Activated T-cell treated with anti-CD3 and anti-CD28 coated beads for 1 hour (primary cell): ENCODE results near the gene ZSCAN12.

Source experiments
- DNase-seq: peaks from one replicate; pipeline ENCODE4 v3.0.0-alpha.2; 2020; ENCODE audit warnings: low read depth

Gene ZSCAN12

GRCh38 chr6:28353981-28354676 is 45.4 kb downstream of the ZSCAN12 start:
- no peak for DNase-seq

GRCh38 chr6:28353356-28353755 is 46.2 kb downstream of the ZSCAN12 start:
- no peak for DNase-seq

GRCh38 chr6:28351493-28351925 is 48.0 kb downstream of the ZSCAN12 start:
- DNase-seq, result no peak

- no peak for DNase-seq
These were observed 48.5 kb downstream of the ZSCAN12 start for GRCh38 chr6:28351087-28351486.

- DNase-seq, result peak; percentile 69
These were observed 49.4 kb downstream of the ZSCAN12 start, which contains the start of gene ZKSCAN3 for GRCh38 chr6:28349892-28350737. Gene ZKSCAN3, plus strand, starts transcription at chr6:28349947. Its CDS starts 9,640 bp downstream, at chr6:28359587.

GRCh38 chr6:28349344-28349891 is 50.1 kb downstream of the ZSCAN12 start:
- no peak for DNase-seq

GRCh38 chr6:28347119-28347518 is 52.4 kb downstream of the ZSCAN12 start:
- DNase-seq, result no peak

- no peak for DNase-seq
These were observed 54.3 kb downstream of the ZSCAN12 start for GRCh38 chr6:28345201-28345600.

- no peak for DNase-seq
These were observed 55.5 kb downstream of the ZSCAN12 start for GRCh38 chr6:28343898-28344677.

GRCh38 chr6:28340310-28341095 is 59.0 kb downstream of the ZSCAN12 start:
- DNase-seq, result no peak

GRCh38 chr6:28337121-28337520 is 62.4 kb downstream of the ZSCAN12 start:
- no peak for DNase-seq

GRCh38 chr6:28336284-28337120 is 63.0 kb downstream of the ZSCAN12 start:
- peak; percentile 6 for DNase-seq

- DNase-seq, result peak; percentile 68
These were observed 63.8 kb downstream of the ZSCAN12 start, which contains the start of gene ZSCAN31 for GRCh38 chr6:28335564-28336283. Gene ZSCAN31, minus strand, starts transcription at chr6:28336148. Its CDS starts 6,465 bp downstream, at chr6:28329683.

GRCh38 chr6:28335040-28335563 is 64.4 kb downstream of the ZSCAN12 start:
- DNase-seq, result no peak

GRCh38 chr6:28334286-28335039 is 65.1 kb downstream of the ZSCAN12 start:
- DNase-seq, result no peak

GRCh38 chr6:28333599-28334018 is 65.9 kb downstream of the ZSCAN12 start:
- DNase-seq, result no peak

GRCh38 chr6:28333047-28333446 is 66.5 kb downstream of the ZSCAN12 start:
- no peak for DNase-seq

GRCh38 chr6:28330041-28330440 is 69.5 kb downstream of the ZSCAN12 start:
- no peak for DNase-seq
